HG03342 (cell line): ENCODE results near the gene RTN1.
"Not testable (repeated sequence)": the region's sequence is repeated elsewhere in the genome, so short reads cannot be mapped to it uniquely, and the experiment has no call there.

ENCODE experiments used
- ATAC-seq: cut with Tn5 transposase; IDR thresholded peaks from one replicate; pipeline ENCODE4 v1.9.1; 2021; ENCODE audit warnings: mild to moderate bottlenecking, moderate library complexity; ENCODE audit not compliant: unreplicated experiment

The RTN1 gene

DNA sequence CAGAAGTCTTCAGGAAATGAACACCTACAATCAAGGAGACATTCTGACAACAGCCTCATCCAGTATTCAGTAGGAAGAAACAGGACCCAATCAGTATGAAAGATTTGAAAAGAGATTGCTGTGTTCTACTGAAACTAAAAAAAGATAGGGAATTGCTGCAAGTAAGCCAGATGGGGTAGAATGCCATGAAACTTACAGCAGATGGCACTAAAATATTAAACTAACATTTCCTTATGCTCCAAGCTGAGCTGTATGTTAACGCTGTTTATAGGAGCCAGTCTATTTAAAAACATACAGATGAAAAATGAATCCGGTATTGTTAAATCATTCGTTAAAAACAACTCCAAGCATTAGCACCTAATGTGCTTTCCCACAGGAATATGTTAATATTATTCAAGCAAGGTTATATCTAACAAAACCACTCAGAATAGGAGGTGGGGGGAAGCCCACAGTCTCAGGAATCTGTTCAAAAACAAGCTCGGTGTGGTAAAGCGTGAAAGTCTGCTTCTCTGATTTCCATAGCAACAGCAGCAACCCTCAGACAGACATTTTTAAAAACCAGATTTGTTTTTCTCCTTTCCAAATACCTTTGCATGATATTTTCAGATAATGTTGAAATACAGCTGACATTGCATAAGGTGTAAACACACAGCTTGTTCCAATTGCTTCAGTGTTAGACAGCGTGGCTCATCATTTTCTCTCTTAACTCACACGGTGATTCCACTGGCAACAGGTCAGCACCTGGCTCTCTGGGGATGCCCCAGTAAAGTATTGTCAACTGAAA is 162.6 kb downstream of the RTN1 start:
- no peak for ATAC-seq

DNA sequence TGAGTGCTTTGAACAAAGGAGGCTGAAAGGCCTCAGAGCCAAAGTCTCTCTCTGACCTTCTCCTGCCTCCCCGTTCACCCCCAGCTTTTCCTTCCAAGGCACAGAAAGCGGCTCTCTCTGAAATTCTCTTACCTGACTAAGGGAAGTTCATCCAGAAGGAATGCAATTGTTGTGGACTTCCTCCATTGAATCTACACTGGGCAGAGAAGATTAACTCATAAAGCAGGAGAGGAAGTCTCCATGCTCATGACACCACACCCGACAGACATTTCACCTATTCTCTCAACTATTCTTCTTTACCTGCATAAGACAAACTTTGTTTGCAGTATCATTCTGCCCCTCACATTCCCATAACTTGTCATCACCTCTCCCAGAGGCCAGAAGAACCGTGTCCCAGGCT is 164.7 kb downstream of the RTN1 start:
- ATAC-seq = no peak

- no peak for ATAC-seq
Measured at GRCh38 chr14:59705245-59705644, 165.3 kb downstream of the RTN1 start.

DNA sequence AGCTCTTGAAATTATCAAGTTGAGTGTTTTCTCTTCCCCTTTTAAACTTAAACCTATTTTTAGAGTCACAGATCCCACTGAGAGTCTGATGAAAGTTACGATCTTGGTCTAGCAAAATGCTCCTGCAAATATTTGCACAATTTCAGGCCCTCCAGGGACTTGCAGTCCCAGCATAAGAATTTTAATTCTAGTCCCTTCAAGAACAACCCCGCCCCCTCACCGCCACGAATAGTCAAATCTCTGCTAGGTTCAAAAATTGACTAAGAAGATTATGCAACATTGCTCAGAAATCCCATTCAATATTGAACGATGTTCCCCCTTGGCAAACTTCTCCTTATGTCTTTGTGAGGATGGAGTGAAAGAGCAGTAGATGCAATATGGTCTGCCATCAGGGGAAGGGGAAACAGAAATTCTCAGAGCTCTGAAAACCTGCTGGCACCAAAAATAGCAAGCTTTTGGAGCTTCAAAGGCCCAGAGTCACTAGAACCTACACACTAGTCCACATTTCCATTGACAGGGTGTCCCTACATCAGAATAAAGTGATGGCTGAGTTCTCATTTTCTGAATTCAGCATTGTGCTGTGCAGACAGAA is 166.4 kb downstream of the RTN1 start:
- no peak for ATAC-seq

DNA sequence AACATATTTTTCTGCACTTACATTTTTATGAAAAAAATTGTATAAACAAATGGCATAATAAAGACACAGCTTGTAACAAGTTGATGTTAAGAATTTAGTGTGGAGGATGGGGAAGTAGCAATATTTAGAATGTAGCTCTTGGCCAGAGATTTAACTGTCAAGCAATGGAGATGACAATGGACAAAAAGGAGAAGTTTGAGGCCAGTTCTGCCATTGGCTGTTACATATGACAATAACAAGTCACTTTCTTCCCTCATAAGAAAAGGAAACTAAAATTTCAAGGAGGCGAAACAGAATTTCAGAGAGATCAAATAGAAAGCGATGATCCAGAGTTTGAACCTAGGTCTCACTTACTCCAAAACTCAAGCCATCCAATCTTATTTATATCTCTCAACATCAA is 171.1 kb downstream of the RTN1 start:
- ATAC-seq = no peak

DNA sequence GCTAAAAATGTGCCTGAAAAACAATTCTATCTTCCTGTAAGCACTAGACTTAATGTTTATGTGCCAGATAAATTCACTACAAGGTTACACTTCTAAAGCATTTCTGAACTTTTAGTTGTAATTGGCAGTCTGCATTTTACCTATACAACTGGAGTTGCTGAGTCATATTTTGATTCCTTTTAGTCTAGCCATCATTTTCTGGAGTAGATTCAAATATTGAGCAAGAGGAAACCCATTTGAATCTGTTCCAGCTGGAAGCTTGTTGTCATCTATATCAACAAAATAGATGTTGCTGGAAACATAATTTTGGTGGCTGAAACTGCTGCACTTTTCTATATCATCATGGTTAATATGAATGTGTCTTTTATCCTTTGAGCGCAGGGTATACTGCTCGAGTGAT is 171.8 kb downstream of the RTN1 start:
- ATAC-seq = no peak

DNA sequence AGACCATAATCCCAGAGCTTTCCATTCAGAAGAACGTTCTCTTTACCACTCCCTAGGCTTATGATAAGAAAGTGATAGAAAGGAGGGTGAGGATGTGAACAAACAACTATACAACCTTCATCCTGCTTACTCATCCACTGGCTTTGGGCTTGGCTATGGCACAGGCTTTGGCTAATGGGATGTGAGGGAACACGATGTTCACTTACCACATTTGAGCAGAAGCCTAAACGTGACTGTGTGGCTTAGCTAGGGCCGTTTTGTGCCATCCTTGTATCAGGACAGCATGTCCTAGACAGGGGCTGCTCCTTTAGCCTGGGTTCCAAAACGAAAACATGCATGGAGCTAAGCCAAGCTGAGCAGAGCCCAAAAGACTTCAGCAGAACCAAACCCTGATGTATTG is 175.4 kb downstream of the RTN1 start:
- no peak for ATAC-seq

DNA sequence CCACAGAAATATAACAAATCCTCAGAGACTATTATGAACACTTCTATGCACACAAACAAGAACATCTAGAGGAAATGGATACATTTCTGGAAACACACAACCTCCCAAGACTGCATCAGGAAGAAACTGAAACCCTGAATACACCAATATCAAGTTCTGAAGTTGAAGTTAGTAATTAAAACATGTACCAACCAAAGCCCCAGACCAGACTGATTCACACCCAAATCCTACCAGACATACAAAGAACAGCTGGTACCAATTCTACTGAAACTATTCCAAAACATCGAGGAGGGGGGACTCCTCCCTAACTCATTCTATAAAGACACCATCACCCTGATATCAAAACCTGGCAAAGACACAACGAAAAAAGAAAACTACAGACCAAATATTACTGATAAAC is 179.3 kb downstream of the RTN1 start:
- ATAC-seq = no peak

DNA sequence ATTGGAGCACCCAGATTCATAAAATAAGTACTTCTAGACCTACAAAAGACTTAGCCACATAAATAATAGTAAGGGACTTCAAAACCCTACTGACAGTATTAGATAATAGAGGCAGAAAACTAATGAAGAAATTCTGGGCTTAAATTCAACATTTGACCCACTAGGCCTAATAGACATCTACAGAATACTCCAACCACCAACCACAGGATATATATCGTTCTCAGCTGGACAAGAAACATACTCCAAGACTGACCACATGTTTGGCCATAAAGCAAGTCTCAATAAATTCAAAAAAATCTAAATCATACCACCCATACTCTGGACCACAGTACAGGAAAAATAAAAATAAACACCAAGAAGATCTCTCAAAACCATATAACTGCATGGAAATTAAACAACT is 180.2 kb downstream of the RTN1 start:
- ATAC-seq = no peak

DNA sequence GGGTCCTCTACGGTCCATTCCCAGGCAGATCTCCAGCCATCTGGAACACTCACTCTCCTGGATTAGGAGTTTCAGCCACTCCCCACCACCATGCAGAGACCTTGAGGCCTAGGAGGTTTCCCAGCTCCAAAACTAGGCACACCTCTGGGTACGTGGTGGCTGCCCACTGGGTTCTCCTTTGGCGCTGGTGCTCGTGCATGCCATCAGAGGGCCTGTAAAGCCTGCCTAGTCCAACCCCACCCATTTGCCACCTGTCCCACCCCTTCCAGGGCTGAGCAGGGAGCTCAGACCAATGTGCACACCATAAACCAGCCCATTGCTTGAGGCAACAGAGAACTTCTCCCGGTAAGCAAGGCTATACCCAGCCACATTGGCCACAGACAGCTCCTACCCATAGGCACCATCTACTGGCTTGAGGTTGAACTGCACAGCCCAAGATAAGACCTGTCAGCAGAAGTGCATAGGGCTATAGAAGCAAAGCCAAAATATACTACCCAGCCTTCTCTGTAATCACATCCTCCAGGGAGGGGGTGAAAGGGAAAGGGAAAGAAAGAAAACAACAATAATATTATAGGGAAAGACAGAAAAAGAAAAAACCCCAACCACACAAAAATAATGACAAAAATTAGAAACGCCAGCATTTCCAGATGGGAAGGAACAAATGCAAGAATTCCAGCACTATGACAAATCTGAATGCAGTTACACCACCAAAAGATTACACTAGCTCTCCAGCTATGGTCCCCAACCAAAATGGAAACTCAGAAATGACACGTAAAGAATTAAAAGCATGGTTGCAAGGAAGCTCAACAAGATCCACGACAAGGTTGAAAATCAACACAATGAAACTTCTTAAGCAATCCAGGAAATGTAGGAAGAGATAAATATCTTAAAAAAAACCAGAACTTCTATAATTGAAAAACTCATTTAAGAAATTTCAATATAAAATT is 182.1 kb downstream of the RTN1 start:
- peak; percentile 100 for ATAC-seq

DNA sequence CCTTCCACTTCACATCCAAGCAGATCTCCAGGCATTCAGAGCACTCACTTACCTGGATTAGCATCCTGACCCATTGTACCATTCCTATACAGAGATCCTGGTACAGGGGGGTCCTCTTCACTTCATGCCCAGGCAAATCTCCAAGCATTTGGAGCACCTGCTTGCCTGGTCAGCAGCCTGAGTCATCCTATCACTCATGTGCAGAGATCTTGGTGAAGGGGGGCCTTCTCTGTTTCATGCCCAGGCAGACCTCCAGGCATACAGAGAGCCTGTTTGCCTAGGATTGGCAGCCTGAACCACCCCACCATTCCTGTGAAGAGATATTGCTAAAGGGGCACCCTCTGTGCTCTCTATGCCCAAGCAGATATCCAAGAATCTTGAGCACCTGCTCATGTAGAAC is 182.9 kb downstream of the RTN1 start:
- ATAC-seq = no peak

- no peak for ATAC-seq
Measured at GRCh38 chr14:59679872-59680271, 190.7 kb downstream of the RTN1 start.

- ATAC-seq = no peak
Measured at GRCh38 chr14:59678352-59678751, 192.2 kb downstream of the RTN1 start.

DNA sequence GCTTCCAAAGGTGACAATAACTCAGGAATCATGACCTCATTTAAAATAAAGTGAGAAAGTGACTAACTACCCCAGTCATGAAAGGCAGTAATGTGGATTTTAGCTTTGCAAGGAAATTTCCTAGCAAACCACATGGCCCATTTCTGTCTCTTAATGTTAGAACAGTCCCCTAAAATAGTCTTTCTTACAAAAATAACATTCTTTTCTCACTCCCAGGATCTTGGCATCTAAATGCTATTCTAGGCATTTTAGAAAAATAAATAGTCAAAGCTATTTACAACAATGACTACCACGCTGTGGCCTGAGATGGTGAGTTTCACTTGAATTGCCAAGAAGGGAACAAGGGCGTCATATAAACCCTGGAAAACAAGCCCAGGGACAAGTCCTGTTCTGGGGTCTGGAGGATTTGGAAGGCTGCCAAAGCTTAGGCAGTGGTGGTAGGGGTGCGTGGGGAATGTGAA is 192.8 kb downstream of the RTN1 start:
- no peak for ATAC-seq

GRCh38 chr14:59675394-59675793 is 195.2 kb downstream of the RTN1 start:
- no peak for ATAC-seq

- ATAC-seq = no peak
Measured at GRCh38 chr14:59664741-59665140, 205.8 kb downstream of the RTN1 start.

DNA sequence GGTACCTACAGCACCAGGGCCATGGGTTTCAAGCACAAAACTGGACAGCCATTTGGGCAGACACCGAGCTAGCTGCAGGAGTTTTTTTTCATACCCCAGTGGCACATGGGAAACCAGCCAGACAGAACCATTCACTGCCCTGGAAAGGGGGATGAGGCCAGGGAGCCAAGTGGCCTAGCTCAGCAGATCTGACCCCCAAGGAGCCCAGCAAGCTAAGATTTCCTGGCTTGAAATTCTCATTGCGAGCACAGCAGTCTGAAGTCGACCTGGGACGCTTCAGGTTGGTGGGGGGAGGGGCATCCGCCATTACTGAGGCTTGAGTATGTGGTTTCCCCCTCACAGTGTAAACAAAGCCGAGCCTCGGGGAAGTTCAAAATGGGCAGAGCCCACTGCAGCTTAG is 212.8 kb downstream of the RTN1 start:
- no peak for ATAC-seq

GRCh38 chr14:59656473-59656872 is 214.1 kb downstream of the RTN1 start:
- ATAC-seq = no peak

DNA sequence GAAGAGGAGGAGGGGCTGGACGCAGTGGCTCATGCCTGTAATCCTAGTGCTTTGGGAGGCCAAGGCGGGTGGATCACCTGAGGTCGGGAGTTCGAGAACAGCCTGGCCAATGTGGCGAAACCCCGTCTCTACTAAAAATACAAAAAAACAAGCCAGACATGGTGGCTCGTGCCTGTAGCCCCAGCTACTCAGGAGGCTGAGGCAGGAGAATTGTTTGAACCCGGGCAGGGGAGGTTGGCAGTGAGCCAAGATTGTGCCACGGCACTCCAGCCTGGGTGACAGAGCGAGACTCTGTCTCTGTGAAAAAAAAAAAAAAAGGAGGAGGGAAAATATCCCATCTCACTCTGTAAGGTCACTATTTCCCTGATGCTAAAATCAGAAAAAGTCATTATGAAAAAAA is 216.4 kb downstream of the RTN1 start:
- not testable (repeated sequence) for ATAC-seq

DNA sequence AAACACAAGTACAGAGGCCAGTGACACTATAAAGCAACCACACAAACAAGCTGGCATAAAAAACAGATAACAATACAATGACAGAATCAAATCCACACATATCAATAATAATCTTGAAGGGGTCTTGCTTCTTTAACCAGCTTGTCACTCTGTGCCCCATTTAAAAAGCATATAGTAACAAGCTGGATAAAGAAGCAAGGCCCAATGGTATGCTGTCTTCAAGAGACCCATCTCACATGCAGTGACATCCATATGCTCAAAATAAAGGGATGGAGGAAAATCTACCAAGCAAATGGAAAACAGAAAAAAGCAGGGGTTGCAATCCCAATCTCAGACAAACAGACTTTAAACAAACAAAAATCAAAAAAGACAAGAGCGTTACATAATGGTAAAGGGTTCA is 223.7 kb downstream of the RTN1 start:
- ATAC-seq = not testable (repeated sequence)

DNA sequence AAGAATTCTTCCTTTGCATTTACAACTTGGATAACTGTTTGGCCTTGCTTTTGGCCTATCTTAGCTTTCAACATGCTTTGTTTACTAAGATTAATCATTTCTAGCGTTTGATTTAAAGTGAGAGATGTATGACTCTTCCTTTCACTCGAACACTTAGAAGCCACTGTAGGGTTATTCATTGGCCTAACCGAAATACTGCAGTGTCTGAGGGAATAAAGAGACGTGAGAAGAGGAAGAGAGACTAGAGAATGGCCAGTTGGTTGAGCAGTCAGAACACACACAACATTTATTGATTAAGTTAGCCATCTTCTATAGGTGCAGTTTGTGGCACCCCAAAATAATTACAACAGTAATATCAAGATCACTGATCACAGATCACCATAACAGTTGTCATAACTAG is 231.7 kb downstream of the RTN1 start:
- peak; percentile 83 for ATAC-seq

GRCh38 chr14:59634617-59635016 is 236.0 kb downstream of the RTN1 start:
- ATAC-seq = no peak
